Measurements from ENCODE around the gene ABTB1. TPM values are rescaled to one million over a fixed set of nuclear protein-coding genes. Genes with fewer than 3 reads are reported as not detected.

The ABTB1 gene
- total and polyA plus RNA-seq, 2 donors (not counting 1 experiment from before 2014, with no cell fraction given) = 11.8 to 15.5 TPM

GRCh38 chr3:127673191-127674100 lies 694 bp downstream of the ABTB1 start:
- no peaks in the 10 kb centered on the region for H3K4me1 ChIP-seq (ENCODE audit: control insufficient read depth, extremely low read depth, insufficient read depth, low read length)
- H3K4me3 ChIP-seq (replicated peaks in 1 of 4; ENCODE audit: control extremely low read depth in 1 of 4, insufficient read depth in 1 of 4, low read depth in 3 of 4, low read length in 4 of 4) = peak overlapping the region; percentile 34 to 71 (median 58)
- no peaks in the 10 kb centered on the region for H3K9me3 ChIP-seq (ENCODE audit: control insufficient read depth, insufficient read depth, low read depth, low read length)
- H2AFZ ChIP-seq (ENCODE audit: low read length) = peak overlapping the region; percentile 36
- H3K27me3 ChIP-seq (ENCODE audit: control insufficient read depth, insufficient read depth, low read length) = no peaks in the 10 kb centered on the region
- DNase-seq (ENCODE audit: low read depth in 2 of 2) = peak; percentile 58 to 65
- peak overlapping the region; percentile 72 for H3K27ac ChIP-seq (ENCODE audit: insufficient read depth, low read length)
- peak overlapping the region; percentile 75 for H3K9ac ChIP-seq (ENCODE audit: insufficient read depth, low read length)
- peaks cover 2% of the 10 kb centered on the region for H3K36me3 ChIP-seq (ENCODE audit: control insufficient read depth, insufficient read depth, low read length)
- H3K4me2 ChIP-seq (ENCODE audit: extremely low read depth, insufficient read depth, low read length) = peak overlapping the region; percentile 83
- TF ChIP-seq EZH2 (IDR thresholded peaks at IDR 0.05; ENCODE audit: low read length, missing control alignments) (no peak), CTCF (conservative IDR thresholded peaks at IDR 0.05 in 1 of 2, IDR thresholded peaks at IDR 0.05 in 1 of 2; ENCODE audit: low read depth in 1 of 2, low read length in 2 of 2) (no peak)
- no peaks in the 10 kb centered on the region for H4K20me1 ChIP-seq (ENCODE audit: control insufficient read depth, extremely low read depth, insufficient read depth, low read length)
- H3K79me2 ChIP-seq (ENCODE audit: control insufficient read depth, insufficient read depth, low read length) = no peaks in the 10 kb centered on the region

GRCh38 chr3:127674101-127674721 lies 1.5 kb downstream of the ABTB1 start:
- Histone ChIP-seq H3K9ac (ENCODE audit: insufficient read depth, low read length) (no peak overlapping the region), H3K27ac (ENCODE audit: insufficient read depth, low read length) (no peak overlapping the region), H3K4me2 (ENCODE audit: extremely low read depth, insufficient read depth, low read length) (peak overlapping the region; percentile 83), H3K27me3 (ENCODE audit: control insufficient read depth, insufficient read depth, low read length) (no peaks in the 10 kb centered on the region), H3K4me1 (ENCODE audit: control insufficient read depth, extremely low read depth, insufficient read depth, low read length) (no peaks in the 10 kb centered on the region), H3K79me2 (ENCODE audit: control insufficient read depth, insufficient read depth, low read length) (no peaks in the 10 kb centered on the region), H3K36me3 (ENCODE audit: control insufficient read depth, insufficient read depth, low read length) (peaks cover 2% of the 10 kb centered on the region), H2AFZ (ENCODE audit: low read length) (no peak overlapping the region), H3K9me3 (ENCODE audit: control insufficient read depth, insufficient read depth, low read depth, low read length) (no peaks in the 10 kb centered on the region), H4K20me1 (ENCODE audit: control insufficient read depth, extremely low read depth, insufficient read depth, low read length) (no peaks in the 10 kb centered on the region), H3K4me3 (replicated peaks in 1 of 4; ENCODE audit: control extremely low read depth in 1 of 4, insufficient read depth in 1 of 4, low read depth in 3 of 4, low read length in 4 of 4) (peak overlapping the region in 2 of 4 experiments; percentile 47 to 71)
- TF ChIP-seq CTCF (conservative IDR thresholded peaks at IDR 0.05 in 1 of 2, IDR thresholded peaks at IDR 0.05 in 1 of 2; ENCODE audit: low read depth in 1 of 2, low read length in 2 of 2) (no peak), EZH2 (IDR thresholded peaks at IDR 0.05; ENCODE audit: low read length, missing control alignments) (no peak)
- DNase-seq (ENCODE audit: low read depth in 2 of 2) = no peak

GRCh38 chr3:127674790-127675189 lies 2.0 kb downstream of the ABTB1 start:
- no peak overlapping the region for H3K4me3 ChIP-seq (replicated peaks in 1 of 4; ENCODE audit: control extremely low read depth in 1 of 4, insufficient read depth in 1 of 4, low read depth in 3 of 4, low read length in 4 of 4)
- no peaks in the 10 kb centered on the region for H3K79me2 ChIP-seq (ENCODE audit: control insufficient read depth, insufficient read depth, low read length)
- H3K9ac ChIP-seq (ENCODE audit: insufficient read depth, low read length) = no peak overlapping the region
- no peaks in the 10 kb centered on the region for H4K20me1 ChIP-seq (ENCODE audit: control insufficient read depth, extremely low read depth, insufficient read depth, low read length)
- no peak for TF ChIP-seq CTCF (conservative IDR thresholded peaks at IDR 0.05 in 1 of 2, IDR thresholded peaks at IDR 0.05 in 1 of 2; ENCODE audit: low read depth in 1 of 2, low read length in 2 of 2)
- TF ChIP-seq EZH2 (IDR thresholded peaks at IDR 0.05; ENCODE audit: low read length, missing control alignments) = no peak
- H3K27me3 ChIP-seq (ENCODE audit: control insufficient read depth, insufficient read depth, low read length) = no peaks in the 10 kb centered on the region
- no peak for DNase-seq (ENCODE audit: low read depth in 2 of 2)
- no peak overlapping the region for H2AFZ ChIP-seq (ENCODE audit: low read length)
- H3K9me3 ChIP-seq (ENCODE audit: control insufficient read depth, insufficient read depth, low read depth, low read length) = no peaks in the 10 kb centered on the region
- H3K4me1 ChIP-seq (ENCODE audit: control insufficient read depth, extremely low read depth, insufficient read depth, low read length) = no peaks in the 10 kb centered on the region
- H3K36me3 ChIP-seq (ENCODE audit: control insufficient read depth, insufficient read depth, low read length) = peaks cover 2% of the 10 kb centered on the region
- no peak overlapping the region for H3K4me2 ChIP-seq (ENCODE audit: extremely low read depth, insufficient read depth, low read length)
- H3K27ac ChIP-seq (ENCODE audit: insufficient read depth, low read length) = no peak overlapping the region

All from fibroblast of lung (primary cell).